ENCODE measurements around the gene MRLN.

- TF ChIP-seq CTCF (IDR thresholded peaks at IDR 0.05) (no peak), POLR2A (IDR thresholded peaks at IDR 0.05) (no peak)
Measured at GRCh38 chr10:59792812-59793211, 39.6 kb upstream of the MRLN start.

All from esophagus squamous epithelium (tissue), 4 donors.